ENCODE measurements around the gene MSH5.
A peak's percentile ranks its signal among the peaks of the same experiment; 100 is the strongest.

The MSH5 gene

DNA sequence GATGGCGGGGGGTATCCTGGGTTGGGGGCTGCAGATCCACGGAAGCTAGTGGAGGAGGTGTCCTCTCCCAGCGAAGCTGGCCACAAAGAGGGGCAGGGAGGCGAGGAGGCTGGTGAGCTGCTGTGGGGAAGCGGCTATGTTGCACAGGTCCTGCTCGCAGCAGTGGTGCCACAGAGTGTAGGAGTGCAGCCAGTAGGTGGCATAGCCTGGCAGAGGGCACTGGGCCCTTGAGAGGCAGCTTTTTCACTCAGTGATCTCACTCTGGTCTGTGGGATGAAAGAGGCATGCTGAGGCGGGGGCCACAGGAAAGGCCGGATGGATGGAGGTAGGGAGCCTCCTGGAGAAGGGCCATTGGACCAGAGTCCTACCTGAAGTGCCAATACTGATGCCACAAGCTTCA lies 27.5 kb upstream of the MSH5 start:
- DNase-seq: no peak

DNA sequence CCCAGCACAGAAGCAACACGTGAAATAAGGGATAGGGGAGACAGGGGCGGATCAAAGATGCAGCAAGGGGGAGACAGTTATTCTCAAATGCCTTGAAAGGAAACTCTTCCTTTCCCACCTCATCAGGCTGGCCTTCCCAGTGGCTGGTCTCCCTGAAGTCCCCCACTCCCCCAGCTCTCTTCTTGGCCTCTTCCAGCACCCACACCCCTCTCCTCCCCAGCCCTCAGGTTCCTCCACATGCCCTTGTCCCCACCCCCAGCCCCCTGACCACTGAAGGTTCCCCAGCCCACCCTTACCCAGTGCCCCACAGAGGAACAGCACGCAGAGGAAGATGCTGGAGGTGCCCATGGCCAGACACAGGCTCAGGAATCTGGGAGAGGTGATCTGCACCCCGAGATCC lies 26.3 kb upstream of the MSH5 start:
- DNase-seq: no peak

DNA sequence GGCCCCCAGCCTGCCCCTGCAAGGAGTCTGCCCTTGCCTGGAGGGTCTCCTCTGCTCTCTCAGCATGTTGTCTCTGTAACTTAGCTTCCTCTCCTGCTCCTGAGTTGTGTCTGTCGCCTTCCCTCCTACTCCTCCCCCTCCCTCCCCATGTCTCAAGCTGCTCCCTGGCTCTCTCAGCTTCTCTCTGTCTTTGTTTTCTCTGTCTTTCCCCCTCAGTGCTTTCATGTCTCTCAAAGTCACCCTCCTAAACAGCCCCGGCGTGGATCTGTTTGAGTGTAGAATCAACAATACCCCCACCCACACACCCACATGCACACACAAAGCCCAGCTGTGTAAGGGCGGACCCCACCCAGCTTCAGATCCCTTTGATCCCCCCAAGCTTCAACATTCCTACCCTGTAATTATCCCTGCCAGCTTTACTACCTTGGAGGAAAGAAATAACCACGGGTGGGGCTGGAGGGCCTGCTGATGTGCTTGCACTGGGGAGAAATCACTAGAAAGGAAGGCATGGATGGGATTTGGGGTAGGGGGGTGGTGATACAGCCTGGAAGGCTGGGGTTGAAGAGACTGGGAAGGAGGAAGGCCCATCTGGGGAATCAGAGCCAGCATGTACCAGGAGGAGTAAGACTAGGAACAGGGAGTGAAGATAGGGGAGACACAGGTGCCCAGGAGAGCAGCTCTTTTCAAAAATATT lies 25.7 kb upstream of the MSH5 start:
- DNase-seq: no peak

DNA sequence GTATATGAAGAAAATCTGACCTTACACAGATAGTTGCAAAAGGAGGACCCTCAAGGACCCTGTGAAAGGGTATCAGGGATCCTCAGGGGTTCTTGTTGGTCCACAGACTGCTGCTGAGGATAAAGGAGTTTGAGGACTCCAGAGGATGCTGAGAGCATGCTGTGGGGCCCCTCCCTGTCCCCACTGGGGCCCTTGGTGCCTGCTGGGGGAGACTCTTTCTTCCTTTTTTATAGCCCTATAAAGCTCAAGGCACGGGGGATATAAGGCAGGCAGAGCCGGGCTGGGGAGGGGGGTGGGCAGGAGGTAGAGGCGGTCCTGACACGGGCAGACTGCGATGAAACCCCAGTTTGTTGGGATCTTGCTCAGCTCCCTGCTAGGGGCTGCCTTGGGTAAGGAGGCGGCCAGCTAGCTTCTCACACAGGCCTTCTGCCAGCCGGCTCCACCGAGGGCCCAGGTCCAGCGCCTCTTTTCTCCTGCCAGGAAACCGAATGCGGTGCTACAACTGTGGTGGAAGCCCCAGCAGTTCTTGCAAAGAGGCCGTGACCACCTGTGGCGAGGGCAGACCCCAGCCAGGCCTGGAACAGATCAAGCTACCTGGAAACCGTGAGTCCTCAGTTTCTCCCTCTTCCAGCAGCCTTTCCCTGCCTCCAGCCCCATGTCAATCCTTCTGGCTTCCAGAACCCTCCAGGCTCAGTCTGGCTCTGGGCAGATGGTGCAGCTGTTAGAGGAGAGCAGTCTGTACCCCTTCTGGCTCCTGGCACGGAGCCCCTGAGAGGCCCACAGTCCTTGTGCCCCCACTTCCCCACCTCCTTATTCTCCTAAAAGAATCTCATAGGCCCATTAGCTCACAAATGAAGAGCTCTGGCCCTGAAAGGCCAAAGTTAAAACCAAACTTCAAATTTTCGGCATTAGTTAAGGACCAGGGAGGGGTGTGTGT lies 24.5 kb upstream of the MSH5 start, which contains the start of gene LY6G6D:
Gene LY6G6D, plus strand, starts transcription at position 327 of the 937 bp plus-strand sequence. Its CDS starts 8 bp downstream, at position 335.
- DNase-seq: peak in 1 of 56 donors; percentile 15

DNA sequence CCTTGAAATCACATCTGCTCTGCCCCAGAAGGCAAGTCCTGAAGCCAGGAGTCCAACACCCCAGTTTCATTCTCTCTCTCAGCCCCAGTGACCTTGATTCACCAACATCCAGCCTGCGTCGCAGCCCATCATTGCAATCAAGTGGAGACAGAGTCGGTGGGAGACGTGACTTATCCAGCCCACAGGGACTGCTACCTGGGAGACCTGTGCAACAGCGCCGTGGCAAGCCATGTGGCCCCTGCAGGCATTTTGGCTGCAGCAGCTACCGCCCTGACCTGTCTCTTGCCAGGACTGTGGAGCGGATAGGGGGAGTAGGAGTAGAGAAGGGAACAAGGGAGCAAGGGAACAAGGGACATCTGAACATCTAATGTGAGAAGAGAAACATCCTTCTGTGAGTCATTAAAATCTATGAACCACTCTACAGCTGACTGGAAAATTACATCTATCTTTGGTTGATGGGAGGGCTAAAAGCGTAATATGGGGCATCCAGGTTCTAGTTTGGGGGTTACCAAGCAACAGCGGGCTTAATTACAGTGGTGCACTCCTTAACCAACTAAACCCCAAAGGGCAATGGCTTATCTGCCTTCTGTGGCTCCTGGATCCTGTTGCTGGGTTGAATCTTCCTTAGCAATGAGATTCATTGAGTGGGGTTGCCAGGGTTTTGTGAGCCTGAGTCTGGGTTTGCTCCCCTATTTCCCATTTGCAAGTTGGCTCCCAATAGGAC lies 22.1 kb upstream of the MSH5 start:
- DNase-seq: no peak

DNA sequence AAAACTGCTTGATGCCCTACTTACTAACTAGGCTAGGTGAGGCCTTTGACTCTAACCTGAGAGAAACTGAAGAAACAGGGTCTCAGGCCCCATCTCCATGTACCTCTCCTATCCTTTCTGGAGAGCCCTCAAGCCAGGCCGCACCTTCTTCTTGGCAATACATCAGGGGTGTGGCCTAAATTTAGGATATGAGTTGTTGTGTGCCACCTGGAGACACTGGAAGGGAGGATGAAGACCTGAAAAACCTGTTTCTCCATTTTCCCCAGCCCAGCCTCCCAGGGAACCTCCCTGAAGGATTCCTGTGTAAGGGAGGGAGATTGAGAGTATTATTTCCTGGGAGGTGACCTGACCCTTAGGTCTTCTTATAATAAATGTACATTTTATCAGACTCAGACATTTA lies 21.5 kb upstream of the MSH5 start:
- DNase-seq: no peak

DNA sequence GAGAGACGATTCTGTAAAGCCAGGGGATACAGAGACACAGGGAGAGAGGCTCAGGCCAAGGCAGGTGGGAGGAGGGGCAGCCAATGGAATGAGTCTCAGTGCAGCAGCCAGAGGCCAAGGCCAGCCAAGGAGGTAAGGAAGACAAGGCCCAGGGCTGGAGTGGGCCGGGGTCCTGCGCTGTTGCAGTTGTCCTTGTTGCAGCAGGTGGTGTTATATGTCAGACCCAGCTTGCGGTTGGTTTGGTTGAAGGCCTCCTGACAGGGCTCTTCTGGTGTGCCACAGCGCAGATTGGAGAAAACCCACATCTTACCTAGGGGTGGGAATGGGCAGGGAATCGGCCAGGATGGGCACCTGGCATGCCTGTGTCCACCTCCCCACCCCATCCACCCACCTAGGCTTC lies 20.8 kb upstream of the MSH5 start:
- no peak for DNase-seq

DNA sequence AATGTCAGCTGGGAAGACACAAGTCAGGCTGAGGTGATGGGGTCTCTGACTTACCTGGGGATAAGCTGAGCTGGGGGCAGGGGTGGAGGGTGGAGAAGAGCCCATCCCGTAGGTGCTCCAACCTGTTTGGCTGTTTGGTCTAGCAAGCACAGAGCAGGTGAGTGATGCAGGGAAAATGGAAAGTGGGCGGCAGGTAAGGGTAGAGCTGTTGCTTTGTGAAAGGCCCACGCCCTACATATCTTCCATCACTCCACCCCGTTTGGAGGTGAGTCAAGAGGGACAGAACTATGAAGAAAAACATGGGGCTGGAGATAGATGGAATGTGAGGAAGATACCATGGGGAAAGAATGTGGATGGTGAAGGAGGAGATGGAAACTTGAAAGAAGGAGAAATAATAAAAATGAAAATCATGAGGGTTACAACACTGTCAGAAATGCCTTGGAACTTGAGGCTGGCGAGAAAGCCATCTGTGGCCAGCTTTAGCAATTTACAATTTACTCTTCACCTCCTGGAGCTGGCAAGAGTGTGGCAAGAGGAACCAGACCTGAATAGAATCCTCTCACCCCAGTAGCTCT lies 19.5 kb upstream of the MSH5 start:
- no peak for DNase-seq

DNA sequence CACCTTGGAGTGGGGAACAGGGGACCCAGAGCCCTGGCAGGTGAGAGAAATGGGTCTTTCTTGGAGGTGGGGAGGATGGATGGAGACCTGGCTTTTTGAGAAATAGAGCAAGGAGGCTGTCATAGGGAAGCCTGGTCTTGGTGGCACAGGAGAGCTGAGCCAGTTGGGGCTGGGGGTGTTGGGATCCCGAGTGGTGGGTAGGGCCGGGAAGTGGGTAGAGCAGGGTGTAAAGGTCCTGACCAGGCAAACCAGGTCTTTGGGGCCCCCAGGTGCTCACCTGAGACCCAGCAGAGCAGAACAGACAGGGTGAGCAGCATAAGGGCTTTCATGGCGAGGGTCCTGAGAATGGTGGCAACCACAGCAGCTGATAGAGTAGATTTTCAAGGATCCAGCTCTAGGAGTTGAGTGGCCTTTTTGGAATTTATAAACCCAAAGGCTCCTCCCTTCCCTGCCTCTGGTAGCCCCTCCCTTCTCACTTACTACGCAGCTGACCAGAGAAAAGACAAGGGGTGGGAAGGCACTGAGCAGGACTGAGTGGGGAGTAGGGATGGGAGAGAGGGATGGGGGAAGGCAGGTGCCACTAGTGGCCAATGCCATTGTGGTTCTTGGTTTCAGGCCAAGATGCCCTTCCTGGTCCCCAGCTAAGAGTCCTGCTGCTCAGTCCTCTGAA lies 18.3 kb upstream of the MSH5 start, which contains the start of gene LY6G6C:
Gene LY6G6C, minus strand, starts transcription at position 396 of the 670 bp plus-strand sequence. Its CDS starts 67 bp downstream, at position 329.
- DNase-seq: no peak

DNA sequence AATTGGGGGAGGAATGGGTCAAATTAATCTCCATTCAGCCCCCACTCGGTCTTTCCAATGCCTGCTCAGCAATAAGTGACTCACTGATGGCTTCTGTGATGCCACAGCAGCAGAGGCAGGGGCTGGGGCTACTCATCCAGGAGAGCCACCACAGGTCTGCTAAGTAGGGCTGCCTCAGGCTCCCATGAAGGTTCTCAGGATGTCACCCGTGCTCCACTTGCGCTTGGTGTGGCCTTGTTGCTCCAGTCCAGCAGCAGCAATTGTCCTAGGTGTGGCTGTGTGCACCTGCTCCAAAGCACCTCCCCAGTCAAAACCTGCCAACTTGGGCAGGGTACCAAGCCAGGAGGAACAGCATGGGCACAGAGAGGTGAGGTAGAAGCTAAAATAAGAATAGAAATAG lies 17.6 kb upstream of the MSH5 start:
- no peak for DNase-seq

DNA sequence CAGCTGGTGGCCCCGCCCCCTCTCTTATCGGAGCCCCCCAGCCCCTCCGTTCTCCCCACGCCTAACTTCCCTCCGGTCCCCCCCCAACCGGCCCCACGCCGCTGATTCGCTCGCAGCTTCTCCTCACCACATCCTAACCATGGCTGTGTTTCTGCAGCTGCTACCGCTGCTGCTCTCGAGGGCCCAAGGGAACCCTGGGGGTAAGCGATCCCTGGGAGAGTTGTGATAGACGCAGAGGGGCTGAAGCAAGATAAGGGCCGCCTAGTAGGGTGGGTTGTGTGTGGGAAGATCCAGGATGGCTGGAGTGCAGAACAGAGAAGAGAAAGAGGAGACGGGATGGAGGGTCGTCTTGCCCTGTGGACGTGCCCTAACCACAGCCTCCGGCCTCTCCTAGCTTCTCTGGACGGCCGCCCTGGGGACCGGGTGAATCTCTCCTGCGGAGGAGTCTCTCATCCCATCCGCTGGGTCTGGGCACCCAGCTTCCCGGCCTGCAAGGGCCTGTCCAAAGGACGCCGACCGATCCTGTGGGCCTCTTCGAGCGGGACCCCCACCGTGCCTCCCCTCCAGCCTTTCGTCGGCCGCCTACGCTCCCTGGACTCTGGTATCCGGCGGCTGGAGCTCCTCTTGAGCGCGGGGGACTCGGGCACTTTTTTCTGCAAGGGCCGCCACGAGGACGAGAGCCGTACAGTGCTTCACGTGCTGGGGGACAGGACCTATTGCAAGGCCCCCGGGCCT lies 16.4 kb upstream of the MSH5 start, which contains the start of gene MPIG6B:
Gene MPIG6B, plus strand, starts transcription at position 129 of the 735 bp plus-strand sequence. Its CDS starts 11 bp downstream, at position 140.
- no peak for DNase-seq

DNA sequence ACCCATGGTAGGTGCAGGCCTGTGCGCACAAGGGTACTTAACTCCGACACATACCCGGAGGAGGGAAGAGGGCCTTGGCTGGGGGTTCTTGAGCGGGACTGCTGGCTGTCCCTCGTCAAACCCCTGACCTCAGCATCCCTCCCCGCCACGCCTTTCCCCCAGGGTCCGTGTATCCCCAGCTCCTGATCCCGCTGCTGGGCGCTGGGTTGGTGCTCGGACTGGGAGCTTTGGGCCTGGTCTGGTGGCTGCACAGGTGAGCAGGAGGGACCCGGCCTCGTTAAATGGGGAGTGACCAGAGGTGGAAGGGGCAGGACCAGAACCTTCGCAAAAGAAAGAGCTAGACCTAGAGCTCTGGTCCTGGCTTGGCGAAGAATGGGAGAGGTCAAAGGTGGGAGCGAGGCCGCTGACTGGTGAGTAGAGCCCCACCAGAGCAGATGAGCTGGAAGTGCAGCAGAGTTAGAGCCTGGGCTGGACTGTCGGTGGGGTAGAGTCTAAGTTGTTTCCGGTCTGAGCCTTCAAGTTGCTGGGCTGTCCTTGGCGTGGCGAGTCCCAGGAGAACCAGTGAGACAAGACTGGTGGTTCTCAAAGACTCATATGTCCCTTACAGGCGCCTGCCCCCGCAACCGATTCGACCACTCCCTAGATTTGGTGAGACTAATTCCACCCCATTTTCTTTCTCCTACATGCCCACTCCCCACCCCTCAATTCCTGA lies 15.7 kb upstream of the MSH5 start:
- DNase-seq: no peak

DNA sequence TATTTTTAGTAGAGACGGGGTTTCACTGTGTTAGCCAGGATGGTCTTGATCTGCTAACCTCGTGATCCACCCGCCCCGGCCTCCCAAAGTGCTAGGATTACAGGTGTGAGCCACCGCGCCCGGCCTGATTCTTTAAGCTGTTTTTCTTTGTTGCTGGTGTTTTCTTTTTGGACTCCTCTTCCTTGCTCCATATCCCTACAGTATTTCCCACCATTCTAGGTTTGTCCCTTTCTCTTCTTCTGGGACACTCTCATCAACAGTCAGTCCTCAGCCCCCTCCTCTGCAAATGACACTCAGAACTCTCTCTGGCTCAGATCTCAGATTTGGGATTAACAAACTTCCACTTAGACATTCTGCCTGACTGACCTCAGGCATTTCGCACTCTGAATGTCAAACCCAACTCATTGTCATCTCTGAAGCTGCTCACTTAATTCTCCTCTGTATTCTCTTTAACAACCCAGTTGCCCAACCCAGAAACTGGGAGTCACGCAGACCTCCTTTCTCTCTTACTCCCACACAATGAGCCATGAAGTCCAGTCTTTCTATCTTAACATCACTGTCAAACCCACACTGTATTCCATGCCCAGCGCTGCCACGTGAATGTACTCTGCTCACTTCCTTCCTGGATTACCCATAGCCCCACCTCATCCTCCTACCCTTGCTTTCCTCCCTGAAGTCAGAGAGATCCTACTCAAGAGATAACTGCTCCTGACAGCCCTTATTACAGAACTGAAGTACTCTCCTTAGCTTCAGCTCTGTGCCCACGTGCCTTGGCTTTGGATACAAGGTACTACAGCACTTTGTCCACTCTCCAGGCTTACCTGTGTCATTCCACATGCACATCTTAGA lies 14.1 kb upstream of the MSH5 start:
- DNase-seq: no peak

DNA sequence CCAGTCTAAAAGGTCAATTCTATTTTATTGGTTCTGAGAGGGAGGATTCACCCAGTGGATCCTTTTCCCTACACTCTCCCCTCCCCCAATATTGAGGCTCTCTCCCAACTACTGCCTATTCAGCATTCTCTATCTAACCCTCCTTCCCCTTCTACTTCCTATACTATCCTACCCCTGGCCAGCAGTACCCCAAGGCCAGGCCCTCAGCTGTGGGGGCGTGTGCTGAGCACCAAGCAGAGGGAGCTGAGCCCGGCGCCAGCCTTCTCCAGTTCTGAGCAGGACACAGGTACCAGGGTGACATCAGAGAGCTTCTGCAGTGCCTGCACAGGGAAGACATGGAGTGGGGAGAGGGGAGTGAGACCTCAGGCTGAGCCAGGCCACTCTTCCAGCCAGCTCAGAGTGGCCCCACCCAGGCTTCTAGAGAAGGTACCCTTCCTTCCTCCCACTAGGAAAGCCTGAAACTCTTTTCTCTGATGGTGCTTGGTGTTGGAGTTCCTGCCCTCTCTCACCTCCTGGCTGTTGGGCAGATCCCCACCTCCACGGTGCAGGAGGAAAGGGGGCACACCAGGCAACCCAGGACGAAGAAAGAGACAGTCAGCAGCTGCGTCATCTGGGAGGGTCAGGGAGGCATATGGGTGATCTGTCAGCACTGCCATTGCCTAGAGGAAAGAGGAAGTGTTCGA lies 12.6 kb upstream of the MSH5 start:
- DNase-seq: peak in 4 of 56 donors; percentile 6 to 34 (median 14)

DNA sequence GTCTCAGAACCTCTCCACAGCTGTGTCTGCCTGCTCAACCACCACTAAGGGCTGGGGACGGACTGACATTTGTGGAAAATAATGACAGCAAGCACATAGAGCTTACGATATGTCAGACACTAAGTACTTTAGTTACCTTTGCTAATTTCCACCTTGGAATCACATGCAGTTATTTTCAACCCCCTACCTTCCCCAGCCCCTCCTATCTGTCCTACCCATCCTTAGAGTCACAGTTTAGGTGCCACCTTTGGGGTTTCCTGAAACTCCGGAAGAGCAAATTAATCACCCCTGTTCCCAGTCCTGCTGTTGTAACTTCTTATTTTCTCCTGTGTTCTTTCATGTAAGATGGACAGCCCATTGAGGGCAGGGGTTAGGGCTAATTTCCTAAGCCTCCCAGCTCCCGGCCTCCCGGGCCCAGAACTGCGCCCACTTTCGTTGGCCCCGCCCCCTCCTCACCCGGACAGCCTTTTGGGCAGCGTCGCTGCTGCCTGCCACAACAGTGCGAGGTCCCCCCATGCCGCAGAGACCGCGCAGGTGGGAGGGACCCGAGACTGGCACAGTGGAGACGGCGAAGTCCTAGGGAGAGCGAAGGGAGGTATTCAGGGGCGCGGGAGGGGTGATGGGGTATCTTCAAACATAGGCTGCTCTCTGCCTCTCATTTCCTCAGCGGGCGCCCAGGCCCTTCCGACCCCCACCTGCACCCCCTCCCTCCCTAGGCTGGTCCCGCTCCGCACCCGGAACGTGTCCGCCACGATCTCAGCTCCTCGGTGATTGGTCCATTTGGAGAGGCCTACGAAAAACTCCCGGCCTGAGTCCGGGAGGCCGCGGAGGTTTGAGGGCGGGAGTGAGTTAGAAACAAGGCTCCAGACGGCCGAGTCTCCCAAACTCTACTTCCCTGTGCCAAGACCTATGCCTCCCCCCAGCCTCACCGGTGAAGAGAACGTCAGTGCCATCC lies 11.8 kb upstream of the MSH5 start:
- no peak for DNase-seq

DNA sequence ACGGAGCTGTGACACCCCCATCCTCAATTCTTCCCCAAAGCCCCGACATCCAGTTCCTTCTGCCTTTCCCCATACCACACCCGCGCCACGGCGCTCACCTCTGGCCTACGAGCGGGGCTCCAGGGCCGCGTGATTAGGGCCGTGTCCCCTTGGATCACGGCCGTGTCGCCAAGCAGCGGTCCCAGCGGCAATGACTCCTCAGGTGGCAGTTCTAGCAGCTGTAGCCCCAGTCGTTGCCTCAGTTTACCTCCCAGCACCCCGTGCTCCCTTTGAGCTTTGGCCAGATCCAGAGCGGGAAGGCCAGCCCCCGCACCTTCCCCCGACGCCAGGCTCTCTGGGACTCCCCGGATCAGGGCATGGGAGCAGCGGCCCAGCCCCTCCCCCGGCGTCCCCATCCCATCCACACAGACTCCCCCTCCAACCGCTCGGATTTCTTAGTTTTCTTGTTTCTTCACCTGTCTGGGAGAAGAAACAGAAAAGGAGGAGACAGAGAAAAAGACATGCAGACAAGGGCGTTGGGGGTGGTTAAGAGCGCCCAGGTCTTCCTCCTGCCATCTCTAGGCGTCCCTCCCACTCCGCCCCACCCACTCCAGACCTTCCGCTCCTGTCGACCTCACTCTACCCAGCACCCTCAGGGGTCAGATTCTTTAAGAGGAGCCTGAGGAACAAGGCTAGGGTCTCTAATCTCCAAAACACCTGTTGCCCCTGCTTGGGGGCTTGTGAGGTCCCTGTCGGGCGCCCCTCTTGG lies 10.9 kb upstream of the MSH5 start, which contains the start of gene DDAH2:
Gene DDAH2, minus strand, starts transcription at position 533 of the 748 bp plus-strand sequence. Its CDS starts 138 bp downstream, at position 395.
- peak in 1 of 56 donors; percentile 52 for DNase-seq
